ENCODE measurements around the gene TCEANC. TPM values are rescaled to one million over a fixed set of nuclear protein-coding genes. Genes with fewer than 3 reads are reported as not detected.

TCEANC gene
- total RNA-seq, 6 experiments from 2014 or later: 0.99 to 1.7 (median 1.1) TPM

DNA sequence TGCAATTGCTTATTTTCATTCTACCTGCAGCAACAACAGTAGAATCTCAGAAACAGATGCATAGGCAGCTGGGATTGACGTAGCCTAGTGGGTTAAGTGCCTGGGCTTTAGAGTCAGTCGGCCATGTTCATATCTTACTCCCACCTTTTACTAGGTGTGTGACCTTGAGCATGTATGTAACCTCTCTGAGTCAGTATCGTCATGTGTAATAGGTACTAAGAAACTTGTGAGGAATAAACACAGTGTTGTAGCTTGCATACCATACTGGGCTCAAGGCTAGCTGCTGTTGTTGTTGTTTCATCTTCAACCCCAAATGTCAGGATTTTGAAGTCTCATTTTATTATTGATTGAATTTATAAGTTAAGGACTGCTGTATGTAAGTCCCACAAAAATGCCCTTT, 50.2 kb downstream of the TCEANC start:
- H3K27ac Mint-ChIP-seq: no peak overlapping the region

DNA sequence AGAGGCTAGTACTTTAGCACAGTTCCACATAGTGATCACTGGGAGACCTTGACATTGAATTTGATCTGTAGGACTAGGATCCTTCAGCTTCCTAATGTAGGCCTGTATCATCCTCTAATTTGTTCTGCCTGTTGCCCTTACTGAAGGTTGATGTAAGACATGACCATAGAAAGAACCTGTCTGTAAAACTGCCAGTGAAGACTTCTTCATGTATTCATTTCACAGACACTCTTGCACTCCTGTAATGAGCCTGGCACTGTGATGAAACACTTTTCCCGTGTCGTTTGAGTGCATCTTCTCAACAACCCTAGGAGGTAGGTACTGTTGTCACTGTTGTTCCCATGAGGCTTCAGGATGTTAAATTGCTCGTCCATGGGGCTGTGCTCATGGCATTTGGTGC, 50.6 kb downstream of the TCEANC start:
- DNase-seq: no peak
- Mint-ChIP-seq H3K36me3 (ENCODE audit: low read depth) (no peaks in the 10 kb centered on the region; the same call in 1 of the 2 replicates), H3K27me3 (ENCODE audit: insufficient read depth) (no peaks in the 10 kb centered on the region), H3K9me3 (no peaks in the 10 kb centered on the region), H3K27ac (peak overlapping the region; percentile 6; the same call in 1 of the 2 replicates), H3K4me1 (ENCODE audit: low read depth) (peaks cover 19% of the 10 kb centered on the region), H3K4me3 (no peak overlapping the region)
- TF ChIP-seq, protein P1, sequence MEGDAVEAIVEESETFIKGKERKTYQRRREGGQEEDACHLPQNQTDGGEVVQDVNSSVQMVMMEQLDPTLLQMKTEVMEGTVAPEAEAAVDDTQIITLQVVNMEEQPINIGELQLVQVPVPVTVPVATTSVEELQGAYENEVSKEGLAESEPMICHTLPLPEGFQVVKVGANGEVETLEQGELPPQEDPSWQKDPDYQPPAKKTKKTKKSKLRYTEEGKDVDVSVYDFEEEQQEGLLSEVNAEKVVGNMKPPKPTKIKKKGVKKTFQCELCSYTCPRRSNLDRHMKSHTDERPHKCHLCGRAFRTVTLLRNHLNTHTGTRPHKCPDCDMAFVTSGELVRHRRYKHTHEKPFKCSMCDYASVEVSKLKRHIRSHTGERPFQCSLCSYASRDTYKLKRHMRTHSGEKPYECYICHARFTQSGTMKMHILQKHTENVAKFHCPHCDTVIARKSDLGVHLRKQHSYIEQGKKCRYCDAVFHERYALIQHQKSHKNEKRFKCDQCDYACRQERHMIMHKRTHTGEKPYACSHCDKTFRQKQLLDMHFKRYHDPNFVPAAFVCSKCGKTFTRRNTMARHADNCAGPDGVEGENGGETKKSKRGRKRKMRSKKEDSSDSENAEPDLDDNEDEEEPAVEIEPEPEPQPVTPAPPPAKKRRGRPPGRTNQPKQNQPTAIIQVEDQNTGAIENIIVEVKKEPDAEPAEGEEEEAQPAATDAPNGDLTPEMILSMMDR (IDR thresholded peaks at IDR 0.05): no peak

More for the DNA sequence above, 50.2 kb downstream of the TCEANC start:
- TF ChIP-seq, protein P1 (IDR thresholded peaks at IDR 0.05): no peak
- DNase-seq: no peak
- Mint-ChIP-seq H3K4me3 (no peak overlapping the region), H3K9me3 (no peaks in the 10 kb centered on the region), H3K4me1 (ENCODE audit: low read depth) (peaks cover 19% of the 10 kb centered on the region), H3K36me3 (ENCODE audit: low read depth) (no peaks in the 10 kb centered on the region; the same call in 1 of the 2 replicates), H3K27me3 (ENCODE audit: insufficient read depth) (no peaks in the 10 kb centered on the region)

DNA sequence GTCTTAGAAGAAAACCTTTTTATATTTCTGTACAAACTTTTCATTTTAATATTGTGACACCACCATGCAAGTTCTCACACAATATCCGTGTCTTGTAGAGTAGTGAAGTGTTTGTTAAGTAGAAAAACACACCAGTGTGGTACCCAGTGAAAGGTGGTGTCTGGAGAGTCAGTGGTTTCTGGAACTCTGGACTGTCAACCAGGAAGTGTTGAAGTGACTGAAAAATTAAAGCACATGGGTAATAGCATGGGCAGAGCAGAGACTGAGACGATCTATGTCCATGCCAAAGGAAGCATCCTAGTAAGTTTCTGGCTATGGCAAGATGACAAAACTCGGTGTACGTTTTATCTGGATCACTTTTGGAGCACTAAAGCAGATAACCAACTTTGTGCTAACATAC, 58.2 kb downstream of the TCEANC start:
- H3K27ac Mint-ChIP-seq: no peak overlapping the region
- peaks cover 18% of the 10 kb centered on the region for H3K36me3 Mint-ChIP-seq (ENCODE audit: low read depth)
- no peaks in the 10 kb centered on the region for H3K9me3 Mint-ChIP-seq

More for the DNA sequence above, 58.2 kb downstream of the TCEANC start:
- TF ChIP-seq, protein P1 (IDR thresholded peaks at IDR 0.05): no peak
- no peak for DNase-seq
- Mint-ChIP-seq H3K27me3 (ENCODE audit: insufficient read depth) (no peaks in the 10 kb centered on the region; the same call in 1 of the 2 replicates), H3K4me1 (ENCODE audit: low read depth) (no peaks in the 10 kb centered on the region), H3K4me3 (no peak overlapping the region)

Other genes starting within 250 kb of the TCEANC start
- gene EGFL6, start 83.5 kb upstream of the TCEANC start, total RNA-seq (2021; fragmentation: NEBNext Ultra II Directional; extraction: Animal tissue kit (Norgen Biotek cat#: 25700)): not detected
- 10 to 100 TPM; 13.5 to 18.3 (median 15.1) TPM for gene RAB9A, start 36.0 kb downstream of the TCEANC start, total RNA-seq (2021; fragmentation: NEBNext Ultra II Directional; extraction: Animal tissue kit (Norgen Biotek cat#: 25700))
- gene TRAPPC2, start 81.5 kb downstream of the TCEANC start, total RNA-seq (2021; fragmentation: NEBNext Ultra II Directional; extraction: Animal tissue kit (Norgen Biotek cat#: 25700)): 10 to 100 TPM in 4 of 6 experiments, 1 to 10 TPM in 2; 9.2 to 13.8 (median 10.2) TPM
- 10 to 100 TPM in 3 of 6 experiments, 1 to 10 TPM in 3; 9.1 to 11.0 (median 10.1) TPM for gene OFD1, start 81.6 kb downstream of the TCEANC start, total RNA-seq (2021; fragmentation: NEBNext Ultra II Directional; extraction: Animal tissue kit (Norgen Biotek cat#: 25700))
- not detected for gene GPM6B, start 164.0 kb downstream of the TCEANC start, total RNA-seq (2021; fragmentation: NEBNext Ultra II Directional; extraction: Animal tissue kit (Norgen Biotek cat#: 25700))